ENCODE data around the gene KLHDC4.

GRCh38 chr16:87725596-87726235 is 40.1 kb downstream of the KLHDC4 start:
- no peak for TF ChIP-seq CTCF (conservative IDR thresholded peaks at IDR 0.05; ENCODE audit: low read depth, low read length)
- TF ChIP-seq RCOR1 (IDR thresholded peaks at IDR 0.05; ENCODE audit: insufficient replicate concordance, low read length): no peak
- TF ChIP-seq POLR2A (IDR thresholded peaks at IDR 0.05; ENCODE audit: low read depth, low read length): no peak

Measured in IMR-90 (cell line).